Cardiac muscle cell (in vitro differentiated cells and primary cell): ENCODE data around the gene WBP4. TPM values are rescaled to one million over a fixed set of nuclear protein-coding genes. Genes with fewer than 3 reads are reported as not detected.
A peak's percentile ranks its signal among the peaks of the same experiment; 100 is the strongest.

Experiments
- DNase-seq, 2 donors: peaks; one replicate each; pipeline versions ENCODE4 v3.0.0 to v3.0.0-alpha.2; 2010 to 2017; ENCODE audit warnings: low read depth in 1 of 2, low spot score in 1 of 2
- H3K27ac ChIP-seq: fragments of 200-600 bp; sonication (generic); 2 replicates; pipeline ENCODE4 v1.5.1; 2016
- H3K27me3 ChIP-seq: fragments of 200-600 bp; sonication (generic); 2 replicates; pipeline ENCODE4 v1.6.0; 2016; ENCODE audit warnings: control low read depth
- H3K36me3 ChIP-seq: fragments of 200-600 bp; sonication (generic); 2 replicates; pipeline ENCODE4 v1.5.1; 2016; ENCODE audit warnings: control low read depth
- H3K4me1 ChIP-seq: fragments of 200-600 bp; sonication (generic); 2 replicates; pipeline ENCODE4 v1.8.1; 2017; ENCODE audit warnings: low read depth, mild to moderate bottlenecking, mixed run types
- H3K4me3 ChIP-seq: fragments of 200-600 bp; sonication (generic); 2 replicates; pipeline ENCODE4 v1.5.1; 2016; ENCODE audit warnings: mild to moderate bottlenecking
- H3K9me3 ChIP-seq: fragments of 200-600 bp; sonication (generic); 2 replicates; pipeline ENCODE4 v1.5.1; 2017; ENCODE audit warnings: low read depth, mild to moderate bottlenecking, control low read depth
- CTCF ChIP-seq: IDR thresholded peaks from 2 replicates; pipeline ENCODE4 v1.5.1; 2012; ENCODE audit warnings: low read depth, mild to moderate bottlenecking, low read length
- polyA plus RNA-seq: library from polyadenylated mRNA; unstranded; fragments of >200 nt; fragmentation: Nextera tagmentation; extraction: Ambion mirVana; gene quantifications from 2 replicates; pipeline ENCODE4 v1.2.1, GENCODE V29; 2016
- total RNA-seq: library from RNA; depleted of rRNA; stranded (reverse); fragments of >200 nt; gene quantifications from 2 replicates; pipeline ENCODE4 v1.2.3, GENCODE V29; 2016

WBP4 gene
- total and polyA plus RNA-seq, 2 experiments from 2014 or later = 8.1 to 9.9 TPM

GRCh38 chr13:41026788-41027187, 34.5 kb upstream of the WBP4 start:
- peaks cover 16% of the 10 kb centered on the region for H3K4me1 ChIP-seq
- no peak for TF ChIP-seq CTCF
- no peak for DNase-seq
- no peak overlapping the region for H3K4me3 ChIP-seq
- no peaks in the 10 kb centered on the region for H3K27me3 ChIP-seq
- no peaks in the 10 kb centered on the region for H3K36me3 ChIP-seq
- H3K9me3 ChIP-seq = no peaks in the 10 kb centered on the region
- H3K27ac ChIP-seq = peak overlapping the region; percentile 77

GRCh38 chr13:41028051-41028450, 33.3 kb upstream of the WBP4 start:
- Histone ChIP-seq H3K27ac (no peak overlapping the region), H3K27me3 (no peaks in the 10 kb centered on the region), H3K4me1 (peaks cover 16% of the 10 kb centered on the region), H3K36me3 (no peaks in the 10 kb centered on the region), H3K9me3 (no peaks in the 10 kb centered on the region), H3K4me3 (no peak overlapping the region)
- no peak for TF ChIP-seq CTCF
- no peak for DNase-seq

- DNase-seq = no peak
- no peaks in the 10 kb centered on the region for H3K27me3 ChIP-seq
- no peak overlapping the region for H3K27ac ChIP-seq
- no peaks in the 10 kb centered on the region for H3K9me3 ChIP-seq
- H3K4me3 ChIP-seq = no peak overlapping the region
- H3K4me1 ChIP-seq = peaks cover 12% of the 10 kb centered on the region
- no peaks in the 10 kb centered on the region for H3K36me3 ChIP-seq
- TF ChIP-seq CTCF = no peak
These were observed 31.7 kb upstream of the WBP4 start for GRCh38 chr13:41029629-41030028.

GRCh38 chr13:41032691-41033376, 28.5 kb upstream of the WBP4 start:
- no peak overlapping the region for H3K4me3 ChIP-seq
- no peak for DNase-seq
- H3K27ac ChIP-seq = no peak overlapping the region
- H3K27me3 ChIP-seq = no peaks in the 10 kb centered on the region
- no peaks in the 10 kb centered on the region for H3K36me3 ChIP-seq
- TF ChIP-seq CTCF = no peak
- no peaks in the 10 kb centered on the region for H3K4me1 ChIP-seq
- no peaks in the 10 kb centered on the region for H3K9me3 ChIP-seq

GRCh38 chr13:41034382-41034781, 26.9 kb upstream of the WBP4 start:
- Histone ChIP-seq H3K4me3 (no peak overlapping the region), H3K27ac (no peak overlapping the region), H3K27me3 (no peaks in the 10 kb centered on the region), H3K4me1 (no peaks in the 10 kb centered on the region), H3K36me3 (no peaks in the 10 kb centered on the region), H3K9me3 (no peaks in the 10 kb centered on the region)
- DNase-seq = no peak
- TF ChIP-seq CTCF = no peak
